Naive thymus-derived CD8-positive, alpha-beta T cell (primary cell): ENCODE measurements around the gene SHKBP1. TPM values are rescaled to one million over a fixed set of nuclear protein-coding genes. Genes with fewer than 3 reads are reported as not detected.
A peak's percentile ranks its signal among the peaks of the same experiment; 100 is the strongest.
"Not testable (repeated sequence)": the region's sequence is repeated elsewhere in the genome, so short reads cannot be mapped to it uniquely, and the experiment has no call there.

Experiments
- ATAC-seq, 2 donors: fragments of 150-1000 bp; cut with Tn5 transposase in 1 of 2; sonication (Bioruptor Pico), chemical (Tn5 transposase) in 1 of 2; 1 replicate in 1 of 2; 2 replicates in 1 of 2; pipeline ENCODE4 v1.10.0; 2021; ENCODE audit warnings: mild to moderate bottlenecking in 2 of 2, moderate library complexity in 2 of 2
- POLR2A ChIA-PET: fragments of 350-600 bp; sonication (Branson Sonifier 250); formaldehyde crosslinking; loops from one replicate; lab custom pipeline; 2021; ENCODE audit warnings: antibody characterized with exemption; lab: Charles Lee
- DNase-seq, 10 donors: peaks; one replicate each; pipeline versions ENCODE4 v3.0.0 to v3.0.0-alpha.2; 2020 to 2022
- H3K27ac Mint-ChIP-seq, 10 donors: one replicate each; pipeline ENCODE4 v1.8.0; 2020 to 2022; ENCODE audit warnings: mild to moderate bottlenecking in 10 of 10, mixed read lengths in 10 of 10, moderate library complexity in 4 of 10, inconsistent platforms in 1 of 10
- H3K27me3 Mint-ChIP-seq, 5 donors: one replicate each; pipeline ENCODE4 v1.8.0; 2021 to 2022; ENCODE audit warnings: mixed read lengths in 5 of 5
- H3K36me3 Mint-ChIP-seq, 3 donors: one replicate each; pipeline ENCODE4 v1.8.0; 2020 to 2022; ENCODE audit warnings: mixed read lengths in 3 of 3, mild to moderate bottlenecking in 2 of 3, inconsistent platforms in 1 of 3
- H3K4me1 Mint-ChIP-seq, 4 donors: one replicate each; pipeline ENCODE4 v1.8.0; 2021 to 2022; ENCODE audit warnings: mixed read lengths in 4 of 4
- H3K4me3 Mint-ChIP-seq, 10 donors: one replicate each; pipeline ENCODE4 v1.8.0; 2020 to 2022; ENCODE audit warnings: mild to moderate bottlenecking in 10 of 10, mixed read lengths in 10 of 10, moderate library complexity in 6 of 10, inconsistent platforms in 1 of 10
- H3K9me3 Mint-ChIP-seq, 9 donors: one replicate each; pipeline ENCODE4 v1.8.0; 2020 to 2022; ENCODE audit warnings: mixed read lengths in 9 of 9, mild to moderate bottlenecking in 3 of 9, inconsistent platforms in 1 of 9, moderate library complexity in 1 of 9
- polyA plus RNA-seq, 3 donors: library from polyadenylated mRNA; unstranded; fragments of 300-500 nt; fragmentation: Illumina TruSeq; gene quantifications; one replicate each; pipeline ENCODE4 v1.2.3, GENCODE V29; 2021
- total RNA-seq, 8 experiments: library from RNA in 2 of 8; stranded (reverse) in 2 of 8; gene quantifications; one replicate each; pipeline ENCODE4 v1.2.3 and lab custom pipeline; 2021 to 2026

Gene SHKBP1
- total and polyA plus RNA-seq, 5 experiments from 2014 or later: 85.3 to 122 (median 98.9) TPM

DNA sequence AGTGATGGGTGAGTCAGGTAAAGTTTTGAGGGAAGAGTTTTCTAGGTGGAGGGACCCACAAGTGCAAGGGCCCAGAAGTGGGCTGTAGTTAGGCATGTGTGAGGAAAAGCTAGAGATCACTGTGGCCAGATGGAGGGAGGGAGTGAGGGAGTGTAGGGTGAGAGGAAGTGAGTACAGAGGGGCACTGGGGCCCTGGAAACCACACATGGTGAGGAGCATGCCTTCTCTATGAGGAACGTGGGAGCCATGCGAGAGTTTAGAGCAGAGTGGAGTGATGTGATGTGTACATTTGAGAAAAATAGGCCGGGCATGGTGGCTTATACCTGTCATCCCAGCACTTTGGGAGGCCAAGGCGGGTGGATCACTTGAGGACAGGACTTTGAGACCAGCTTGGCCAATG, 14.7 kb upstream of the SHKBP1 start:
- no peak for ATAC-seq
- POLR2A ChIA-PET: interaction anchor here (0.7 to 1.2 kb wide), 2 partner anchors 9 to 1389 kb away, joined by 3 read pairs; no protein-coding TSS in a partner anchor
- H3K27me3 Mint-ChIP-seq: peaks cover 17 to 52% (median 31%) of the 10 kb centered on the region in 5 donors
- H3K4me1 Mint-ChIP-seq: peaks cover 10 to 22% (median 17%) of the 10 kb centered on the region in 4 donors
- H3K4me3 Mint-ChIP-seq: no peak overlapping the region
- peak overlapping the region in 2 of 10 donors; percentile 21 to 24 for H3K27ac Mint-ChIP-seq
- DNase-seq: no peak
- peaks cover 0 to 3% (median 2%) of the 10 kb centered on the region in 3 donors for H3K36me3 Mint-ChIP-seq
- H3K9me3 Mint-ChIP-seq: no peaks in the 10 kb centered on the region

DNA sequence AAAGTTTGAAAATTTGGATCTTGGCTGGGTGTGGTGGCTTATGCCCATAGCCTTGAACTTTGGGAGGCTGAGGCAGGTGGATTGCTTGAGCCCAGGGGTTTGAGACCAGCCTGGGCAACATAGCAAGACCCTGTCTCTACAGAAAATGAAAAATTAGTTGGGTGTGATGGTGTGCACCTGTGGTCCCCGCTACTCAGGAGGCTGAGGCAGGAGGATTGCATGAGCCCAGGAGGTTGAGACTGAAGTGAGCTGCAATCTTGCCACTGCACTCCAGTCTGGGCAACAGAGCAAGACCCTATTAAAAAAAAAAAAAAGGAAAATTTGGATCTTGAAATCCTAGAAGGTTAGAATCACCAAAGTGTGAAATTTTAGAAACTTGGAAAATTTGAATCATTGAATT, 12.1 kb upstream of the SHKBP1 start:
- H3K36me3 Mint-ChIP-seq, ATAC-seq, POLR2A ChIA-PET: not testable (repeated sequence)

GRCh38 chr19:40565355-40565754, 11.3 kb upstream of the SHKBP1 start:
- H3K4me3 Mint-ChIP-seq: no peak overlapping the region
- ATAC-seq (no peak), DNase-seq (no peak)
- POLR2A ChIA-PET: no interaction called here
- peaks cover 17 to 58% (median 29%) of the 10 kb centered on the region in 5 donors for H3K27me3 Mint-ChIP-seq
- no peak overlapping the region for H3K27ac Mint-ChIP-seq
- peaks cover 0 to 3% (median 2%) of the 10 kb centered on the region in 3 donors for H3K36me3 Mint-ChIP-seq
- H3K9me3 Mint-ChIP-seq: no peaks in the 10 kb centered on the region
- peaks cover 8 to 26% (median 20%) of the 10 kb centered on the region in 4 donors for H3K4me1 Mint-ChIP-seq

More for the DNA sequence above, 12.1 kb upstream of the SHKBP1 start:
- DNase-seq, H3K4me3 Mint-ChIP-seq, H3K9me3 Mint-ChIP-seq, H3K27ac Mint-ChIP-seq: not testable (repeated sequence)
- Mint-ChIP-seq H3K27me3 (peaks cover 17 to 61% (median 29%) of the 10 kb centered on the region in 5 donors), H3K4me1 (peaks cover 7 to 29% (median 20%) of the 10 kb centered on the region in 4 donors)

- POLR2A ChIA-PET: no interaction called here
- H3K4me1 Mint-ChIP-seq: peaks cover 14 to 30% (median 24%) of the 10 kb centered on the region in 4 donors
- H3K4me3 Mint-ChIP-seq: peak overlapping the region in 1 of 10 donors; percentile 54
- peaks cover 0 to 3% (median 0%) of the 10 kb centered on the region in 9 donors for H3K9me3 Mint-ChIP-seq
- no peak overlapping the region for H3K27ac Mint-ChIP-seq
- peaks cover 17 to 54% (median 29%) of the 10 kb centered on the region in 5 donors for H3K27me3 Mint-ChIP-seq
- ATAC-seq: no peak
- no peak for DNase-seq
- peaks cover 0 to 3% (median 2%) of the 10 kb centered on the region in 3 donors for H3K36me3 Mint-ChIP-seq
Observed at GRCh38 chr19:40565910-40566495, 10.7 kb upstream of the SHKBP1 start.

DNA sequence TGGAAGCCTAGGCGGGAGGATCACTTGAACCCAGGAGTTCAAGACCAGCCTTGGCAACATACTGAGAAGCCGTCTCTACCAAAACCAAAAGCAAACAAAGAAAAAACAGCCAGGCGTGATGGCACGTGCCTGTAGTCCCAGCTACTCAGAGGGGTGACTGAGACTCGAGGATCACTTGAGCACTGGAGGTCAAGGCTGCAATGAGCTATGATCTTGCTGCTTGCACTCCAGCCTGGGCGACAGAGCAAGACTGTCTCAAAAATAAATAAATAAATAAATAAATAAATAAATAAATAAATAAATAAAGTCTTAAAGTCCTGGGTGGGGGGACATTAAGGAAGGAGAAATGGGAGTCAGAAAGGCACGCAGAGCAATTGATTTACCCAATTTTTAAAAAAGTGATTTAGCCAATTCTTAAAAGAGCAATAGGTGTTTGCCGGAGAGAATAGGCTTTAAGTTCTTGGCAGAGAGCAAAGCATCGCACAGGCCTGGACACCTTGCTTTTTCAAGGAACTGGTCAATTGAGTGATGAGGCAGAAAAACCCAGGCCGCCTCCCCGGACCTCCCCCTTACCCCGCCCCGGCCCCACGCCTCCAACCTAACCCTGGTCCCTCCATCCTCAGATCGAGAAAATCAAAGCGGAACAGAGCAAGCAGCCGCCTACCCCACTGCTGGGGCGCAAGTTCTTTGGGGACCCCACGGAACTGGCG, 9.5 kb upstream of the SHKBP1 start:
- Mint-ChIP-seq H3K9me3 (peaks cover 0 to 3% (median 0%) of the 10 kb centered on the region in 9 donors), H3K36me3 (peaks cover 0 to 2% (median 0%) of the 10 kb centered on the region in 3 donors), H3K4me1 (peaks cover 10 to 27% (median 21%) of the 10 kb centered on the region in 4 donors), H3K27ac (no peak overlapping the region), H3K4me3 (peak overlapping the region in 9 of 10 donors; percentile 7 to 72 (median 48)), H3K27me3 (peaks cover 14 to 43% (median 28%) of the 10 kb centered on the region in 5 donors)
- ATAC-seq (no peak), DNase-seq (no peak)
- POLR2A ChIA-PET: interaction anchor here (0.6 kb wide), 1 partner anchor 89 kb away, joined by 8 read pairs; no protein-coding TSS in a partner anchor

GRCh38 chr19:40567750-40568494, 8.8 kb upstream of the SHKBP1 start:
- peaks cover 0 to 3% (median 0%) of the 10 kb centered on the region in 9 donors for H3K9me3 Mint-ChIP-seq
- POLR2A ChIA-PET: no interaction called here
- H3K36me3 Mint-ChIP-seq: peaks cover 0 to 2% (median 0%) of the 10 kb centered on the region in 3 donors
- peak overlapping the region in 7 of 10 donors; percentile 26 to 72 (median 50) for H3K4me3 Mint-ChIP-seq
- ATAC-seq (no peak), DNase-seq (no peak)
- H3K27me3 Mint-ChIP-seq: peaks cover 12 to 43% (median 28%) of the 10 kb centered on the region in 5 donors
- no peak overlapping the region for H3K27ac Mint-ChIP-seq
- H3K4me1 Mint-ChIP-seq: peaks cover 10 to 27% (median 21%) of the 10 kb centered on the region in 4 donors

GRCh38 chr19:40570313-40571004, 6.2 kb upstream of the SHKBP1 start:
- DNase-seq (peak; percentile 87 to 96 (median 93)), ATAC-seq (peak; percentile 89 to 90)
- Mint-ChIP-seq H3K9me3 (peaks cover 0 to 3% (median 0%) of the 10 kb centered on the region in 9 donors), H3K27me3 (peaks cover 4 to 24% (median 15%) of the 10 kb centered on the region in 5 donors), H3K36me3 (no peaks in the 10 kb centered on the region), H3K27ac (peak overlapping the region in 9 of 10 donors; percentile 26 to 93 (median 72)), H3K4me3 (peak overlapping the region; percentile 61 to 84 (median 80)), H3K4me1 (peaks cover 12 to 30% (median 22%) of the 10 kb centered on the region in 4 donors)
- POLR2A ChIA-PET: interaction anchor here (0.6 to 1.9 kb wide), 12 partner anchors 9 to 1090 kb away, joined by 3 to 6 read pairs (median 4); partner anchors contain the start of genes BLVRB and LTBP4

DNA sequence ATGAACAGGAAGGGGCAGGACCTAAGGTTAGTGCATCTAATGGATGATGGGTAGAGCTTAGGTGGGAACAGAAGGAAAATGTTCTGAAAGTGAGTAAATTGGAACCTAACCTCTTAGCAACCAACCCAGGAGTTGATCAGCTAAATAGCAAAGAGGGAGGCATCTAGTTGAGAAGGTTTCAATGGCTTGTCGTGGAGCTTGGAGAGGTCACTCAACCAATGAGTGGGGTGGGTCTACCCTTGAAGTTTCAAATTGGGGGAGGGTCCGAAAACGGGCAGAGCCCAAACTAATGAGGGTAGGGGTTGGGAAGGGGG, 5.7 kb upstream of the SHKBP1 start:
- POLR2A ChIA-PET: interaction anchor here (0.6 to 1.9 kb wide), 9 partner anchors 9 to 1090 kb away, joined by 3 to 6 read pairs (median 4); partner anchors contain the start of genes BLVRB and LTBP4

DNA sequence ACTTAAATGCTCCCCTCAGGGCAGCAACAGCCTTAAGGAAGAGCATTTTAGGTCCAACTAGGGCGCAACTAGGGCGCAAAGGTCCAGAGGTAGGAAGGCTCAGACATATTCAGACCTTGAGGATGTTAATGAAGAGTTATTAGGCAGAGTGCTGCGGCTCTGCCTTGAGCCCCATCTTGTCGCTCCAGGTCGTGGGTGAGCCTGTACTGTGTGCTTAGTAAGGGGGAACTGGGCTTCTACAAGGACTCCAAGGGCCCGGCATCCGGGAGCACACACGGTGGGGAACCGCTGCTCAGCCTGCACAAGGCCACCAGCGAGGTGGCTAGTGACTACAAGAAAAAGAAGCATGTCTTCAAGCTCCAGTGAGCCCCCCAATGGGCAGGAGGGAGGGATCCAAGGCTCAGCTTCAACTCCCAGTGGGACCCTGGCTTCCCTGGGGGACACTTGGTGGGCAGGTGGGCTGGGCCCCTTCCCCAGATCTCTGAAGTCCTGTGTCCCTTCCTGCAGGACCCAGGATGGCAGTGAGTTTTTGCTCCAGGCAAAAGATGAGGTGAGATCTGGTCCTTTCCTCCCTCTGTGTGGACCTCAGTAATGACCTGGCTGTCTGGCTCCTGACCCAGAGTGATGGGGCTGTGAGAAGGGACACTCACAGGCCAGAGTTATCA, 4.7 kb upstream of the SHKBP1 start:
- peak overlapping the region in 5 of 10 donors; percentile 8 to 74 (median 44) for H3K27ac Mint-ChIP-seq
- peaks cover 0 to 10% (median 4%) of the 10 kb centered on the region in 5 donors for H3K27me3 Mint-ChIP-seq
- POLR2A ChIA-PET: interaction anchor here (1.9 kb wide), 1 partner anchor 39 kb away, joined by 6 read pairs; no protein-coding TSS in a partner anchor
- H3K4me3 Mint-ChIP-seq: peak overlapping the region in 2 of 10 donors; percentile 23 to 54
- DNase-seq (no peak), ATAC-seq (no peak)
- no peaks in the 10 kb centered on the region for H3K36me3 Mint-ChIP-seq
- H3K9me3 Mint-ChIP-seq: peaks cover 0 to 3% (median 0%) of the 10 kb centered on the region in 9 donors
- peaks cover 14 to 37% (median 31%) of the 10 kb centered on the region in 4 donors for H3K4me1 Mint-ChIP-seq

More for the DNA sequence above, 5.7 kb upstream of the SHKBP1 start:
- Mint-ChIP-seq H3K27ac (peak overlapping the region; percentile 6 to 93 (median 60)), H3K27me3 (peaks cover 0 to 20% (median 14%) of the 10 kb centered on the region in 5 donors), H3K9me3 (peaks cover 0 to 3% (median 0%) of the 10 kb centered on the region in 9 donors), H3K4me3 (peak overlapping the region; percentile 47 to 83 (median 69)), H3K4me1 (peaks cover 13 to 31% (median 24%) of the 10 kb centered on the region in 4 donors), H3K36me3 (no peaks in the 10 kb centered on the region)
- DNase-seq (no peak), ATAC-seq (no peak)

DNA sequence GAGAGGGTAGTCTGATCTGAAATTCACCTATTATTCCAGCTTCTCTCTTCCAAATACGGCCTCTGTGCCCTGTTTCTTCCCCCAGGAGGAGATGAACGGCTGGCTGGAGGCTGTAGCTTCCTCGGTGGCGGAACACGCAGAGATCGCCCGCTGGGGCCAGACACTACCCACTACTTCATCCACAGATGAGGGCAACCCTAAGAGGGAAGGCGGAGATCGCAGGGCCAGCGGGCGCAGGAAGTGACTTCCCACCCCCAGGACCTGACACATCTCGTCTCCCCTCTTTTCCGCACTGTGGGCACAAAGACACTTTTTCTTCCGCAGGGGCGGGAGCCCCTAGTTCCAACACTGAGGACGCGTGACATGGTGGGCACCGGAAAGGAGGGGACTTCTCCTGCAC, 1.3 kb upstream of the SHKBP1 start:
- Mint-ChIP-seq H3K9me3 (peaks cover 0 to 3% (median 0%) of the 10 kb centered on the region in 9 donors), H3K4me1 (peaks cover 16 to 37% (median 33%) of the 10 kb centered on the region in 4 donors), H3K27ac (peak overlapping the region in 9 of 10 donors; percentile 2 to 86 (median 70)), H3K4me3 (peak overlapping the region; percentile 36 to 77 (median 69)), H3K27me3 (no peaks in the 10 kb centered on the region), H3K36me3 (peaks cover 0 to 13% (median 0%) of the 10 kb centered on the region in 3 donors)
- ATAC-seq (no peak), DNase-seq (no peak)
- POLR2A ChIA-PET: interaction anchor here (0.6 to 1.7 kb wide), 4 partner anchors 24 to 204 kb away, joined by 3 to 6 read pairs (median 4); no protein-coding TSS in a partner anchor

- ATAC-seq (peak; percentile 45 to 52), DNase-seq (peak in 2 of 10 donors; percentile 16 to 29)
- Mint-ChIP-seq H3K9me3 (no peaks in the 10 kb centered on the region), H3K4me1 (peaks cover 11 to 30% (median 27%) of the 10 kb centered on the region in 4 donors), H3K36me3 (peaks cover 0 to 22% (median 0%) of the 10 kb centered on the region in 3 donors), H3K27ac (peak overlapping the region; percentile 76 to 94 (median 90)), H3K4me3 (peak overlapping the region; percentile 77 to 94 (median 90)), H3K27me3 (no peaks in the 10 kb centered on the region)
- POLR2A ChIA-PET: interaction anchor here (0.6 to 1.7 kb wide), 4 partner anchors 23 to 203 kb away, joined by 3 to 6 read pairs (median 4); no protein-coding TSS in a partner anchor
Observed at GRCh38 chr19:40576151-40576584, 505 bp upstream of the SHKBP1 start.
